Esophagus mucosa (tissue), 1 donor: ENCODE data around the gene STX19. TPM values are rescaled to one million over a fixed set of nuclear protein-coding genes. Genes with fewer than 3 reads are reported as not detected.
A peak's percentile ranks its signal among the peaks of the same experiment; 100 is the strongest.
"Not testable (repeated sequence)": the region's sequence is repeated elsewhere in the genome, so short reads cannot be mapped to it uniquely, and the experiment has no call there.

Experiments
- ATAC-seq: fragments of 200-7000 bp; cut with Tn5 transposase; one replicate; pipeline ENCODE4 v1.9.1; 2020
- total RNA-seq: library from RNA; stranded (reverse); gene quantifications from one replicate; pipeline ENCODE4 v1.2.4, GENCODE V29; 2023
- donor health status: DM: yes; HTN: yes; CAD: no.

Gene STX19
- total RNA-seq, 1 donor from 2014 or later = 3.8 TPM

- peak; percentile 92 for ATAC-seq
These were observed 55.0 kb downstream of the STX19 start, which contains the start of gene PROS1 for GRCh38 chr3:93973131-93974126. Gene PROS1, minus strand, starts transcription at chr3:93973896. Its CDS starts 147 bp downstream, at chr3:93973749.

GRCh38 chr3:93969997-93970396 is 58.4 kb downstream of the STX19 start:
- ATAC-seq = no peak

GRCh38 chr3:93969443-93969842 is 59.0 kb downstream of the STX19 start:
- peak; percentile 77 for ATAC-seq

- ATAC-seq = not testable (repeated sequence)
These were observed 63.3 kb downstream of the STX19 start for GRCh38 chr3:93965106-93965505.

Other genes with a start within 250 kb of the STX19 start
- gene PROS1, start 54.7 kb downstream of the STX19 start, total RNA-seq = 10.0 TPM
- gene ARL13B, start 48.4 kb downstream of the STX19 start, total RNA-seq = 6.5 TPM
- 2.2 TPM for gene DHFR2, start 34.3 kb upstream of the STX19 start, total RNA-seq
- gene NSUN3, start 34.5 kb upstream of the STX19 start, total RNA-seq = 4.6 TPM